Activated T-helper 1 cell treated with anti-CD3 and anti-CD28 coated beads, Interleukin-12 subunit alpha, Interleukin-12 subunit beta, Interleukin-2, Interleukin-4 antibody, amounts not matched to agents 30 ng/mL and 10 ng/mL and 1 ng/mL, durations not matched to agents 14 hours and 24 hours and 36 hours (primary cell): ENCODE results near the gene MMP26. TPM values are rescaled to one million over a fixed set of nuclear protein-coding genes. Genes with fewer than 3 reads are reported as not detected.
"Not testable (repeated sequence)": the region's sequence is repeated elsewhere in the genome, so short reads cannot be mapped to it uniquely, and the experiment has no call there.

Experiments used
- DNase-seq: peaks from one replicate; pipeline ENCODE4 v3.0.0; 2021; ENCODE audit warnings: low spot score
- H3K27ac Mint-ChIP-seq: one replicate; pipeline ENCODE4 v1.8.0; 2021; ENCODE audit warnings: mild to moderate bottlenecking, mixed read lengths
- H3K27me3 Mint-ChIP-seq: one replicate; pipeline ENCODE4 v1.8.0; 2022; ENCODE audit warnings: mild to moderate bottlenecking, moderate library complexity, mixed read lengths; ENCODE audit not compliant: insufficient read depth
- H3K36me3 Mint-ChIP-seq: one replicate; pipeline ENCODE4 v1.8.0; 2021; ENCODE audit warnings: low read depth, mixed read lengths
- H3K4me1 Mint-ChIP-seq: one replicate; pipeline ENCODE4 v1.8.0; 2021; ENCODE audit warnings: low read depth, mixed read lengths
- H3K4me3 Mint-ChIP-seq: one replicate; pipeline ENCODE4 v1.8.0; 2021; ENCODE audit warnings: mild to moderate bottlenecking, moderate library complexity, mixed read lengths
- H3K9me3 Mint-ChIP-seq: one replicate; pipeline ENCODE4 v1.8.0; 2021; ENCODE audit warnings: mixed read lengths
- intact Hi-C: fragments of 100-400 bp; cut with micrococcal nuclease; formaldehyde crosslinking; loops from one replicate; pipeline ENCODE4 v1.15.1; 2024
- total RNA-seq: library from RNA; stranded (reverse); gene quantifications from 2 replicates; pipeline ENCODE4 v1.2.3, GENCODE V29; 2022

The MMP26 gene
- total RNA-seq, 1 donor from 2014 or later: not detected

- no peaks in the 10 kb centered on the region for H3K9me3 Mint-ChIP-seq
- no peak for DNase-seq
- no peaks in the 10 kb centered on the region for H3K27me3 Mint-ChIP-seq
- no peak overlapping the region for H3K27ac Mint-ChIP-seq
- H3K4me3 Mint-ChIP-seq: no peak overlapping the region
- intact Hi-C loops: no loop called here
- no peaks in the 10 kb centered on the region for H3K4me1 Mint-ChIP-seq
- H3K36me3 Mint-ChIP-seq: no peaks in the 10 kb centered on the region
Measured at GRCh38 chr11:4684631-4685285, 19.8 kb upstream of the MMP26 start.

- intact Hi-C loops: no loop called here
- Mint-ChIP-seq H3K4me1 (no peaks in the 10 kb centered on the region), H3K27me3 (no peaks in the 10 kb centered on the region), H3K27ac (no peak overlapping the region), H3K9me3 (no peaks in the 10 kb centered on the region), H3K36me3 (no peaks in the 10 kb centered on the region), H3K4me3 (no peak overlapping the region)
- DNase-seq: no peak
Measured at GRCh38 chr11:4695442-4695841, 9.1 kb upstream of the MMP26 start.

- DNase-seq: no peak
- Mint-ChIP-seq H3K4me3 (no peak within 1 kb of the TSS), H3K4me1 (no peaks in the 10 kb centered on the region), H3K27me3 (no peaks in the 10 kb centered on the region), H3K27ac (no peak within 1 kb of the TSS), H3K36me3 (no peaks in the 10 kb centered on the region), H3K9me3 (no peaks in the 10 kb centered on the region)
- intact Hi-C loops: no loop called here
Measured at GRCh38 chr11:4697585-4697984, 7.0 kb upstream of the MMP26 start, which contains the start of gene OR51E2. OR51E2 (minus strand) TSS chr11:4697853; CDS start chr11:4682711, 15,142 bp downstream.

- H3K27ac Mint-ChIP-seq: no peak overlapping the region
- intact Hi-C loops: no loop called here
- H3K9me3 Mint-ChIP-seq: no peaks in the 10 kb centered on the region
- H3K4me1 Mint-ChIP-seq: no peaks in the 10 kb centered on the region
- no peaks in the 10 kb centered on the region for H3K36me3 Mint-ChIP-seq
- H3K4me3 Mint-ChIP-seq: no peak overlapping the region
- H3K27me3 Mint-ChIP-seq: no peaks in the 10 kb centered on the region
- no peak for DNase-seq
Measured at GRCh38 chr11:4699697-4700435, 4.7 kb upstream of the MMP26 start.

GRCh38 chr11:4700436-4700820 is 4.2 kb upstream of the MMP26 start:
- no peaks in the 10 kb centered on the region for H3K4me1 Mint-ChIP-seq
- H3K27ac Mint-ChIP-seq: no peak overlapping the region
- intact Hi-C loops: no loop called here
- H3K4me3 Mint-ChIP-seq: no peak overlapping the region
- no peak for DNase-seq
- H3K36me3 Mint-ChIP-seq: no peaks in the 10 kb centered on the region
- no peaks in the 10 kb centered on the region for H3K27me3 Mint-ChIP-seq
- no peaks in the 10 kb centered on the region for H3K9me3 Mint-ChIP-seq

- H3K4me1 Mint-ChIP-seq: no peaks in the 10 kb centered on the region
- H3K36me3 Mint-ChIP-seq: no peaks in the 10 kb centered on the region
- intact Hi-C loops: no loop called here
- peaks cover 2% of the 10 kb centered on the region for H3K27me3 Mint-ChIP-seq
- no peak overlapping the region for H3K27ac Mint-ChIP-seq
- no peak for DNase-seq
- no peaks in the 10 kb centered on the region for H3K9me3 Mint-ChIP-seq
- H3K4me3 Mint-ChIP-seq: no peak overlapping the region
Measured at GRCh38 chr11:4704790-4705334, 278 bp downstream of the MMP26 start.

- Mint-ChIP-seq H3K4me3 (no peak overlapping the region), H3K36me3 (no peaks in the 10 kb centered on the region), H3K9me3 (no peaks in the 10 kb centered on the region), H3K27me3 (peaks cover 2% of the 10 kb centered on the region), H3K4me1 (no peaks in the 10 kb centered on the region), H3K27ac (no peak overlapping the region)
- intact Hi-C loops: no loop called here
- DNase-seq: no peak
Measured at GRCh38 chr11:4713241-4713640, 8.7 kb downstream of the MMP26 start.

GRCh38 chr11:4714300-4714699 is 9.7 kb downstream of the MMP26 start:
- intact Hi-C loops: no loop called here
- Mint-ChIP-seq H3K27me3 (peaks cover 2% of the 10 kb centered on the region), H3K4me1 (no peaks in the 10 kb centered on the region), H3K36me3 (no peaks in the 10 kb centered on the region), H3K4me3 (no peak overlapping the region), H3K9me3 (no peaks in the 10 kb centered on the region), H3K27ac (no peak overlapping the region)
- DNase-seq: no peak

- H3K4me1 Mint-ChIP-seq, intact Hi-C loops, DNase-seq, H3K27ac Mint-ChIP-seq, H3K9me3 Mint-ChIP-seq, H3K4me3 Mint-ChIP-seq, H3K27me3 Mint-ChIP-seq, H3K36me3 Mint-ChIP-seq: not testable (repeated sequence)
Measured at GRCh38 chr11:4722616-4723534, 18.3 kb downstream of the MMP26 start.

GRCh38 chr11:4727171-4727570 is 22.6 kb downstream of the MMP26 start:
- Mint-ChIP-seq H3K27ac (no peak overlapping the region), H3K36me3 (no peaks in the 10 kb centered on the region), H3K9me3 (no peaks in the 10 kb centered on the region), H3K27me3 (no peaks in the 10 kb centered on the region), H3K4me3 (no peak overlapping the region), H3K4me1 (no peaks in the 10 kb centered on the region)
- no peak for DNase-seq
- intact Hi-C loops: no loop called here

- Mint-ChIP-seq H3K4me1 (no peaks in the 10 kb centered on the region), H3K27me3 (no peaks in the 10 kb centered on the region), H3K9me3 (no peaks in the 10 kb centered on the region), H3K4me3 (no peak overlapping the region), H3K36me3 (no peaks in the 10 kb centered on the region), H3K27ac (no peak overlapping the region)
- intact Hi-C loops: no loop called here
- DNase-seq: no peak
Measured at GRCh38 chr11:4740735-4741134, 36.2 kb downstream of the MMP26 start.

- intact Hi-C loops: no loop called here
- no peaks in the 10 kb centered on the region for H3K4me1 Mint-ChIP-seq
- H3K9me3 Mint-ChIP-seq: no peaks in the 10 kb centered on the region
- no peaks in the 10 kb centered on the region for H3K36me3 Mint-ChIP-seq
- no peak for DNase-seq
- no peak overlapping the region for H3K4me3 Mint-ChIP-seq
- no peak overlapping the region for H3K27ac Mint-ChIP-seq
- no peaks in the 10 kb centered on the region for H3K27me3 Mint-ChIP-seq
Measured at GRCh38 chr11:4748438-4748837, 43.9 kb downstream of the MMP26 start.

- Mint-ChIP-seq H3K27ac (no peak overlapping the region), H3K4me3 (no peak overlapping the region), H3K9me3 (no peaks in the 10 kb centered on the region), H3K27me3 (no peaks in the 10 kb centered on the region), H3K4me1 (no peaks in the 10 kb centered on the region), H3K36me3 (no peaks in the 10 kb centered on the region)
- intact Hi-C loops: no loop called here
- no peak for DNase-seq
Measured at GRCh38 chr11:4751201-4751600, 46.6 kb downstream of the MMP26 start.
